H1 (cell line): Measurements from ENCODE around the gene NEUROD4. TPM values are rescaled to one million over a fixed set of nuclear protein-coding genes. Genes with fewer than 3 reads are reported as not detected.

ENCODE experiments used
- CTCF ChIA-PET: fragments of 300-600 bp; sonication (Branson Sonifier 250); formaldehyde crosslinking; loops from one replicate; lab custom pipeline; 2021; ENCODE audit not compliant: partially characterized antibody; lab: Charles Lee
- POLR2A ChIA-PET: fragments of 300-600 bp; sonication (Branson Sonifier 250); formaldehyde crosslinking; loops from one replicate; lab custom pipeline; 2021; ENCODE audit warnings: inconsistent platforms; ENCODE audit not compliant: partially characterized antibody; lab: Charles Lee
- DNase-seq, 2 experiments: peaks; one replicate each; pipeline versions ENCODE4 v3.0.0 to v3.0.0-alpha.2; 2010 to 2022; ENCODE audit warnings: low spot score in 2 of 2, low read depth in 1 of 2, mixed read lengths in 1 of 2
- FAIRE-seq: peaks from 2 replicates; lab custom pipeline; 2011; peaks lifted over from hg19 to GRCh38; lab: Jason Lieb, UNC
- H2AFZ ChIP-seq: 2 replicates; pipeline ENCODE4 v1.8.1; 2012; ENCODE audit warnings: low read length, inconsistent platforms
- H2AK5ac ChIP-seq: 2 replicates; pipeline ENCODE4 v1.6.1; 2013; ENCODE audit warnings: low read depth, low read length
- H2BK120ac ChIP-seq: replicated peaks from 2 replicates; pipeline ENCODE3; 2013; ENCODE audit warnings: low read depth, low read length, inconsistent platforms
- H2BK12ac ChIP-seq: 2 replicates; pipeline ENCODE4 v1.6.1; 2013; ENCODE audit warnings: low read depth, low read length
- H2BK15ac ChIP-seq: 2 replicates; pipeline ENCODE4 v1.6.1; 2013; ENCODE audit warnings: low read length
- H2BK20ac ChIP-seq: 2 replicates; pipeline ENCODE4 v1.6.1; 2013; ENCODE audit warnings: low read length
- H2BK5ac ChIP-seq: 2 replicates; pipeline ENCODE4 v1.6.1; 2013; ENCODE audit warnings: low read depth, low read length
- H3K14ac ChIP-seq: 2 replicates; pipeline ENCODE4 v1.6.1; 2013; ENCODE audit warnings: inconsistent platforms; ENCODE audit not compliant: insufficient read length
- H3K18ac ChIP-seq: 2 replicates; pipeline ENCODE4 v1.6.1; 2013; ENCODE audit warnings: low read length; ENCODE audit errors: extremely low read depth
- H3K23ac ChIP-seq: 2 replicates; pipeline ENCODE4 v1.6.1; 2013; ENCODE audit warnings: inconsistent platforms; ENCODE audit not compliant: insufficient read length
- H3K23me2 ChIP-seq: 2 replicates; pipeline ENCODE4 v1.6.1; 2013; ENCODE audit warnings: low read depth, low read length
- H3K27ac ChIP-seq: 2 replicates; pipeline ENCODE4 v1.6.1; 2011; ENCODE audit warnings: low read depth, low read length, inconsistent platforms
- H3K27me3 ChIP-seq, 4 experiments: replicated peaks in 1 of 4; 1 replicate in 1 of 4; 2 replicates in 3 of 4; pipeline versions ENCODE4 v1.6.1 to v1.8.1; 2011 to 2013; ENCODE audit warnings: low read length in 3 of 4, mild to moderate bottlenecking in 3 of 4, inconsistent platforms in 2 of 4, mixed read lengths in 2 of 4, moderate library complexity in 1 of 4; ENCODE audit not compliant: control insufficient read depth in 3 of 4, insufficient read depth in 3 of 4; ENCODE audit errors: extremely low read depth in 1 of 4
- H3K36me3 ChIP-seq, 4 experiments: 2 replicates each; pipeline versions ENCODE4 v1.6.1 to v1.8.1; 2011 to 2013; ENCODE audit warnings: mild to moderate bottlenecking in 4 of 4, low read length in 3 of 4, moderate library complexity in 2 of 4, control low read depth in 1 of 4, inconsistent platforms in 1 of 4; ENCODE audit not compliant: insufficient read depth in 4 of 4, control insufficient read depth in 2 of 4
- H3K4ac ChIP-seq: replicated peaks from 2 replicates; pipeline ENCODE3; 2013; ENCODE audit warnings: low read length, low read depth, mixed read lengths, inconsistent platforms; ENCODE audit not compliant: insufficient read length
- H3K4me1 ChIP-seq, 4 experiments: replicated peaks in 1 of 4; 1 replicate in 1 of 4; 2 replicates in 3 of 4; pipeline versions ENCODE4 v1.6.1 to v1.8.1; 2011 to 2013; ENCODE audit warnings: low read length in 3 of 4, inconsistent platforms in 2 of 4, mixed read lengths in 1 of 4; ENCODE audit not compliant: insufficient read depth in 4 of 4, control insufficient read depth in 3 of 4
- H3K4me2 ChIP-seq, 2 experiments: 2 replicates each; pipeline versions ENCODE4 v1.6.1 to v1.8.1; 2011 to 2013; ENCODE audit warnings: low read depth in 2 of 2, low read length in 2 of 2, control low read depth in 1 of 2, inconsistent platforms in 1 of 2, mild to moderate bottlenecking in 1 of 2; ENCODE audit not compliant: insufficient read depth in 1 of 2
- H3K4me3 ChIP-seq, 4 experiments: fragments of 200-600, 300-600 bp in 1 of 4; sonication (generic), shearing (Covaris generic), sonication (Bioruptor Twin) in 1 of 4; 2 replicates each; pipeline versions ENCODE4 v1.5.1 to v1.8.1; 2011 to 2016; ENCODE audit warnings: low read length in 4 of 4, low read depth in 3 of 4, control low read depth in 2 of 4, inconsistent platforms in 2 of 4, mild to moderate bottlenecking in 2 of 4, mixed read lengths in 1 of 4, moderate library complexity in 1 of 4; ENCODE audit not compliant: insufficient read depth in 2 of 4; ENCODE audit errors: extremely low read depth in 1 of 4
- H3K56ac ChIP-seq: replicated peaks from 2 replicates; pipeline ENCODE3; 2013; ENCODE audit warnings: low read depth, mild to moderate bottlenecking, mixed read lengths, low read length, inconsistent platforms; ENCODE audit not compliant: insufficient read length
- H3K79me1 ChIP-seq: 2 replicates; pipeline ENCODE4 v1.6.1; 2013; ENCODE audit warnings: low read depth, low read length, control low read depth
- H3K79me2 ChIP-seq, 2 experiments: 2 replicates each; pipeline versions ENCODE4 v1.6.1 to v1.8.1; 2012 to 2013; ENCODE audit warnings: low read length in 2 of 2, mild to moderate bottlenecking in 2 of 2, inconsistent platforms in 1 of 2; ENCODE audit not compliant: insufficient read depth in 2 of 2, control insufficient read depth in 1 of 2
- H3K9ac ChIP-seq, 4 experiments: replicated peaks in 1 of 4; 1 replicate in 1 of 4; 2 replicates in 3 of 4; pipeline versions ENCODE4 v1.6.1 to v1.8.1; 2011 to 2013; ENCODE audit warnings: low read depth in 3 of 4, low read length in 3 of 4, control low read depth in 2 of 4, mild to moderate bottlenecking in 2 of 4, moderate library complexity in 2 of 4, inconsistent platforms in 1 of 4; ENCODE audit errors: extremely low read depth in 1 of 4
- H3K9me3 ChIP-seq, 2 experiments: 2 replicates each; pipeline versions ENCODE4 v1.6.1 to v1.8.1; 2012 to 2013; ENCODE audit warnings: mild to moderate bottlenecking in 2 of 2, moderate library complexity in 2 of 2, control low read depth in 1 of 2, inconsistent platforms in 1 of 2, low read depth in 1 of 2, low read length in 1 of 2, mixed read lengths in 1 of 2; ENCODE audit not compliant: insufficient read depth in 2 of 2
- H4K20me1 ChIP-seq, 2 experiments: replicated peaks in 1 of 2; 2 replicates each; pipeline versions ENCODE3 to v1.8.1; 2011 to 2013; ENCODE audit warnings: inconsistent platforms in 2 of 2, low read length in 2 of 2, mild to moderate bottlenecking in 1 of 2; ENCODE audit not compliant: insufficient read depth in 2 of 2, control insufficient read depth in 1 of 2
- H4K5ac ChIP-seq: 2 replicates; pipeline ENCODE4 v1.6.1; 2013; ENCODE audit warnings: low read length, low read depth, mixed read lengths, inconsistent platforms; ENCODE audit not compliant: insufficient read length
- H4K8ac ChIP-seq: 2 replicates; pipeline ENCODE4 v1.8.0; 2013; ENCODE audit warnings: mild to moderate bottlenecking, moderate library complexity, low read length, inconsistent platforms; ENCODE audit not compliant: insufficient read depth; ENCODE audit errors: extremely low read depth
- H4K91ac ChIP-seq: replicated peaks from 2 replicates; pipeline ENCODE3; 2013; ENCODE audit warnings: low read length, mixed read lengths, inconsistent platforms; ENCODE audit not compliant: insufficient read length
- CTBP2 ChIP-seq: IDR thresholded peaks from 2 replicates; pipeline ENCODE4 v1.7.0; 2011; ENCODE audit warnings: borderline replicate concordance, mild to moderate bottlenecking, moderate library complexity, mixed read lengths, low read length; ENCODE audit not compliant: insufficient read depth, insufficient read length
- FOSL1 ChIP-seq: IDR thresholded peaks from 2 replicates; pipeline ENCODE4 v1.6.1; 2011; ENCODE audit warnings: mild to moderate bottlenecking, low read depth, low read length, moderate library complexity; ENCODE audit not compliant: insufficient read depth
- MAFK ChIP-seq: IDR thresholded peaks from 2 replicates; pipeline ENCODE4 v1.6.1; 2012; ENCODE audit warnings: low read depth, mild to moderate bottlenecking, improper control_type of control experiment, low read length
- RAD21 ChIP-seq, 2 experiments: IDR thresholded peaks in 1 of 2; conservative IDR thresholded peaks in 1 of 2; 2 replicates each; pipeline ENCODE4 v1.6.1; 2011; ENCODE audit warnings: low read depth in 2 of 2, low read length in 2 of 2, improper control_type of control experiment in 1 of 2, inconsistent platforms in 1 of 2, mild to moderate bottlenecking in 1 of 2, moderate library complexity in 1 of 2
- RXRA ChIP-seq: IDR thresholded peaks from 2 replicates; pipeline ENCODE4 v1.6.1; 2011; ENCODE audit warnings: low read depth, mild to moderate bottlenecking, low read length, moderate library complexity; ENCODE audit not compliant: insufficient read depth
- WGBS, 2 experiments: shearing (Covaris generic) in 1 of 2; methylation state at CpG; one replicate each; pipeline versions ENCODE4 v1.1.6 to v1.1.7; 2013 to 2015; ENCODE audit warnings: low lambda C conversion rate in 2 of 2, mixed read lengths in 2 of 2, inconsistent platforms in 1 of 2, low coverage in 1 of 2, missing lambda C conversion rate in 1 of 2; ENCODE audit not compliant: insufficient replicate concordance in 2 of 2, insufficient coverage in 1 of 2, insufficient read length in 1 of 2; ENCODE audit errors: extremely low coverage in 1 of 2, missing lambda C conversion rate in 1 of 2; 5-methylcytosine and 5-hydroxymethylcytosine counted together
- polyA plus RNA-seq, 7 experiments: library from polyadenylated mRNA; depleted of rRNA in 3 of 7; stranded (reverse) in 5 of 7; unstranded in 2 of 7; fragments of >200 nt in 5 of 7; fragments of 200-250 nt in 2 of 7; gene quantifications; 1 replicate in 5 of 7; 2 replicates in 1 of 7; 4 replicates in 1 of 7; pipeline versions ENCODE4 v1.2.1 to v1.2.3, GENCODE V29; 2011 to 2013; ENCODE audit warnings: missing spikeins in 2 of 7, mixed read lengths in 2 of 7
- total RNA-seq: library from RNA; stranded (reverse); fragmentation: NEBNext Ultra II Directional; extraction: Animal tissue kit (Norgen Biotek cat#: 25700); gene quantifications from 2 replicates; pipeline ENCODE4 v1.2.1, GENCODE V29; 2021
- TF ChIP-seq, protein P1 (sequence below): IDR thresholded peaks from 2 replicates; pipeline ENCODE4 v1.6.1; 2012; ENCODE audit warnings: inconsistent platforms

The NEUROD4 gene
- total and polyA plus RNA-seq, 2 of the 8 experiments (the other 6 are each of a cell fraction or from before 2014, with no cell fraction given), result not detected

DNA sequence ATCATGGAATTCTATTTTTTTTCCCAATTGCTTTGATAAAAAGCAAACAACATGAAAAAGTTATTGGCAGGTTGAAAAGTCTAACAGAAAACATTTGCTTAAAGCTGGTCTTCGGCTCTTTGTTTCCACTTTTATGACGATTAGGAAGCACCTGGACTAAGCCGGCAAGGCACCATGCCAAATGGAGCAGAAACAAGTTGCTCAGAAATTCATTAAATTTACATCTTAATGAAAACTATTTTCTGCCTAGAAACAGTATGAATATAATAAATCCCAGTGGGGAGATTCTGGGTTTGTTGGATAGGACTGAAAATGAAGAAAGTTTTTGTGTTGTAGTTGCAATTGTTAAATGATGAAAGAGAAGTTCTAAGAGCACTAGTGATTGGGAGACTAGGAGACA is 55.0 kb downstream of the NEUROD4 start:
- DNase-seq, result no peak

More for the DNA sequence above, 55.0 kb downstream of the NEUROD4 start:
- Histone ChIP-seq H3K9ac (no peak overlapping the region), H3K23me2 (no peaks in the 10 kb centered on the region), H4K20me1 (no peaks in the 10 kb centered on the region), H3K4me3 (no peak overlapping the region), H3K14ac (no peak overlapping the region), H3K27me3 (no peaks in the 10 kb centered on the region), H4K91ac (no peak overlapping the region), H3K79me2 (no peaks in the 10 kb centered on the region), H3K56ac (no peak overlapping the region), H3K4me2 (no peak overlapping the region), H2BK5ac (no peak overlapping the region), H3K79me1 (no peaks in the 10 kb centered on the region), H3K4me1 (no peaks in the 10 kb centered on the region), H3K23ac (no peak overlapping the region), H3K18ac (no peak overlapping the region), H3K36me3 (no peaks in the 10 kb centered on the region), H2BK20ac (no peak overlapping the region), H3K27ac (no peak overlapping the region), H2AFZ (no peak overlapping the region), H2AK5ac (no peak overlapping the region), H2BK15ac (no peak overlapping the region), H4K8ac (no peak overlapping the region), H2BK120ac (no peak overlapping the region), H2BK12ac (no peak overlapping the region), H3K4ac (no peak overlapping the region), H4K5ac (no peak overlapping the region), H3K9me3 (no peaks in the 10 kb centered on the region)
- TF ChIP-seq FOSL1 (no peak), MAFK (no peak), RXRA (no peak), CTBP2 (no peak), RAD21 (IDR thresholded peaks at IDR 0.05 in 1 of 2, conservative IDR thresholded peaks at IDR 0.05 in 1 of 2; ENCODE audit: low read depth in 2 of 2, low read length in 2 of 2) (no peak)
- TF ChIP-seq, protein P1, sequence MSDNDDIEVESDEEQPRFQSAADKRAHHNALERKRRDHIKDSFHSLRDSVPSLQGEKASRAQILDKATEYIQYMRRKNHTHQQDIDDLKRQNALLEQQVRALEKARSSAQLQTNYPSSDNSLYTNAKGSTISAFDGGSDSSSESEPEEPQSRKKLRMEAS, result no peak
- POLR2A ChIA-PET, result interaction anchor here (0.6 kb wide), 1 partner anchor 79 kb away, joined by 4 read pairs; no protein-coding TSS in a partner anchor
- no peak for FAIRE-seq
- CTCF ChIA-PET, result interaction anchor here (0.8 to 14.9 kb wide), 11 partner anchors 19 to 385 kb away, joined by 3 to 627 read pairs (median 4); no protein-coding TSS in a partner anchor
- WGBS, 2 experiments, result 94% methylated on average over 3 of the region's 3 CpGs; no CpG with 5 or more reads in 1 of the 2 experiments
